HepG2 (cell line): Measurements from ENCODE around the gene KLKB1. TPM values are rescaled to one million over a fixed set of nuclear protein-coding genes. Genes with fewer than 3 reads are reported as not detected.
A peak's percentile ranks its signal among the peaks of the same experiment; 100 is the strongest.

Experiments used
- ARID2 ChIP-seq: sonication (generic); formaldehyde crosslinking; IDR thresholded peaks from 2 replicates; pipeline ENCODE4 v1.8.1; 2022; ENCODE audit warnings: mild to moderate bottlenecking, missing genetic modification reagents, borderline replicate concordance
- EEA1 ChIP-seq: sonication (generic); formaldehyde crosslinking; IDR thresholded peaks from 2 replicates; pipeline ENCODE4 v1.5.1; 2020; ENCODE audit warnings: mild to moderate bottlenecking, missing genetic modification reagents, borderline replicate concordance
- ELF3 ChIP-seq: IDR thresholded peaks from 2 replicates; pipeline ENCODE4 v1.6.1; 2016; ENCODE audit warnings: missing genetic modification reagents, missing compliant biosample characterization
- FOXJ3 ChIP-seq: sonication (generic); formaldehyde crosslinking; IDR thresholded peaks from 2 replicates; pipeline ENCODE4 v1.4.0; 2020; ENCODE audit warnings: missing genetic modification reagents, mild to moderate bottlenecking, borderline replicate concordance
- HNRNPK ChIP-seq: fragments of 200-400 bp; formaldehyde crosslinking; IDR thresholded peaks from 2 replicates; pipeline ENCODE4 v1.6.1; 2018; ENCODE audit warnings: low read length, low read depth, moderate library complexity, mild to moderate bottlenecking; ENCODE audit not compliant: poor library complexity, severe bottlenecking
- KLF13 ChIP-seq: sonication (generic); formaldehyde crosslinking; IDR thresholded peaks from 2 replicates; pipeline ENCODE4 v1.4.0; 2020; ENCODE audit warnings: mild to moderate bottlenecking, missing genetic modification reagents
- NFE2L1 ChIP-seq: sonication (generic); formaldehyde crosslinking; IDR thresholded peaks from 2 replicates; pipeline ENCODE4 v1.4.0; 2020; ENCODE audit warnings: missing genetic modification reagents, mild to moderate bottlenecking, borderline replicate concordance
- NFIC ChIP-seq: IDR thresholded peaks from 2 replicates; pipeline ENCODE4 v1.6.1; 2012; ENCODE audit warnings: mild to moderate bottlenecking, low read length, inconsistent platforms
- POLR2G ChIP-seq: fragments of 200-400 bp; formaldehyde crosslinking; IDR thresholded peaks from 2 replicates; pipeline ENCODE4 v1.6.1; 2018; ENCODE audit warnings: mild to moderate bottlenecking, low read depth, low read length, moderate library complexity
- PRMT3 ChIP-seq: sonication (generic); formaldehyde crosslinking; IDR thresholded peaks from 2 replicates; pipeline ENCODE4 v1.8.1; 2022; ENCODE audit warnings: low read depth, mild to moderate bottlenecking, moderate library complexity, missing genetic modification reagents, borderline replicate concordance
- SPEN ChIP-seq: sonication (generic); formaldehyde crosslinking; IDR thresholded peaks from 2 replicates; pipeline ENCODE4 v1.5.1; 2020; ENCODE audit warnings: low read depth, mild to moderate bottlenecking, missing genetic modification reagents
- STAG1 ChIP-seq: sonication (generic); formaldehyde crosslinking; IDR thresholded peaks from 2 replicates; pipeline ENCODE4 v1.4.0; 2020; ENCODE audit warnings: missing genetic modification reagents
- TEAD2 ChIP-seq: sonication (generic); formaldehyde crosslinking; IDR thresholded peaks from 2 replicates; pipeline ENCODE4 v1.9.0; 2021; ENCODE audit warnings: missing genetic modification reagents
- ZNF652 ChIP-seq: IDR thresholded peaks from 2 replicates; pipeline ENCODE4 v1.6.1; 2016; ENCODE audit warnings: low read depth, borderline replicate concordance
- ZNF7 ChIP-seq: IDR thresholded peaks from 2 replicates; pipeline ENCODE4 v1.6.1; 2016; ENCODE audit warnings: missing biosample characterization, missing genetic modification reagents
- ZSCAN31 ChIP-seq: sonication (generic); formaldehyde crosslinking; IDR thresholded peaks from 2 replicates; pipeline ENCODE4 v1.5.0; 2020; ENCODE audit warnings: low read depth, mild to moderate bottlenecking, missing genetic modification reagents
- polyA plus RNA-seq, 8 experiments: library from polyadenylated mRNA; depleted of rRNA in 3 of 8; stranded (reverse) in 7 of 8; unstranded in 1 of 8; fragments of >200 nt; fragmentation: Illumina TruSeq in 4 of 8; extraction: Trizol in 4 of 8; gene quantifications; 2 replicates each; pipeline versions ENCODE4 v1.2.1 to v1.2.3, GENCODE V29; 2011 to 2016; ENCODE audit warnings: low read depth in 4 of 8, missing spikeins in 1 of 8, mixed read lengths in 1 of 8; ENCODE audit not compliant: insufficient read depth in 1 of 8
- total RNA-seq, 5 experiments: library from RNA; depleted of rRNA; stranded (reverse); fragments of >200 nt; fragmentation: Illumina TruSeq; extraction: Trizol; gene quantifications; 2 replicates each; pipeline ENCODE4 v1.2.3, GENCODE V29; 2016; ENCODE audit warnings: low read depth in 1 of 5
- TF ChIP-seq, protein P1 (sequence below): sonication (generic); formaldehyde crosslinking; IDR thresholded peaks from 2 replicates; pipeline ENCODE4 v1.4.0; 2020; ENCODE audit warnings: mild to moderate bottlenecking, missing genetic modification reagents, borderline replicate concordance
- TF ChIP-seq, protein P2 (sequence below): IDR thresholded peaks from 2 replicates; pipeline ENCODE4 v1.6.1; 2012; ENCODE audit warnings: low read depth, low read length, improper control_type of control experiment
- TF ChIP-seq, protein P3 (sequence below): sonication (generic); formaldehyde crosslinking; IDR thresholded peaks from 2 replicates; pipeline ENCODE4 v1.4.0; 2020; ENCODE audit warnings: missing genetic modification reagents, borderline replicate concordance

KLKB1 gene
- total and polyA plus RNA-seq, 2 of the 13 experiments (the other 11 are each of a cell fraction or from before 2014, with no cell fraction given) = 0.26 to 0.49 TPM

DNA sequence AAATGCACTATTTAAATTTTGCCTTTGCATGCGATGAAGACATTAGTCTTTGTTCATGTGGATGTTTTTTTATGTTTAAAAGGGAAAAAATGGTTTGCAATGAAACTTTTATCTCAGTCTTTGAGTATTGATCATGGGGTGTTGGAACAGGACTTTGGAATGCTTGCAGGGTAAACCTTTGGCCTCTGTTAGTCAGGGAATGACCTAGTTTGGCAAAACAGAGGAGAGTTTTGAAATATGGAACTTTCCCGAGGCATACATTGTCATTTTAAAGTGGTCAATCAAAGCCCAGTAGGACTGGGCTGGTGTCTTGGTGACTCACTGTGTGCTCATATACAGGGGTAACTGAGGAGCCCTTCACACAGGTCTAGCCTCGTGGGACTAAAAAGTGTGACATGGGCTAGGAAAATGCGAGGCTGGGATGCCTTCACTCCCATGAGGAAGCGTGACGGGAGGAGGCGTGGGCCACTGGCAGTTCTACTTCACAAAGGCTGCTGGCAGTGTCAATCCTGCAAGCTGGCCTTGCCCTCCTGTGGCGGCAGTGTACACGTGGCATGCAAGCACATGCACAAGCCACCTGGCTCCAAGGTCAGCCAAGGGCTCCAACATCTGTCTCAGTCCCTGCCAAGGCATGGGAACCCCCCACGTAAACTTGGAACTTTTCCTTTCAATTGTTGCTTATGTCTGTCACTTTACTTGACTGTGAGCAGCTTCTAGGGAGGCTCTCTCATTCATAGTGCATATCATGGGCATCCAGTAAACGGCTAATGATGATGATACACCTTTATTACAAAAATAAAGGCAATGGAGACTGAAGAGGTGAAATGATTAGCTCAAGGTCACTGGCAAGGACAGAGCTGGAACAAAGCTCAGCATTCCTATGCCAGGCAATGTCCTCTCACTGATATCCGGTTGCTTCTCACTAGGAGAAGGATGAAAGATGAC, 33.5 kb downstream of the KLKB1 start (continued):
- TF ChIP-seq, protein P1, sequence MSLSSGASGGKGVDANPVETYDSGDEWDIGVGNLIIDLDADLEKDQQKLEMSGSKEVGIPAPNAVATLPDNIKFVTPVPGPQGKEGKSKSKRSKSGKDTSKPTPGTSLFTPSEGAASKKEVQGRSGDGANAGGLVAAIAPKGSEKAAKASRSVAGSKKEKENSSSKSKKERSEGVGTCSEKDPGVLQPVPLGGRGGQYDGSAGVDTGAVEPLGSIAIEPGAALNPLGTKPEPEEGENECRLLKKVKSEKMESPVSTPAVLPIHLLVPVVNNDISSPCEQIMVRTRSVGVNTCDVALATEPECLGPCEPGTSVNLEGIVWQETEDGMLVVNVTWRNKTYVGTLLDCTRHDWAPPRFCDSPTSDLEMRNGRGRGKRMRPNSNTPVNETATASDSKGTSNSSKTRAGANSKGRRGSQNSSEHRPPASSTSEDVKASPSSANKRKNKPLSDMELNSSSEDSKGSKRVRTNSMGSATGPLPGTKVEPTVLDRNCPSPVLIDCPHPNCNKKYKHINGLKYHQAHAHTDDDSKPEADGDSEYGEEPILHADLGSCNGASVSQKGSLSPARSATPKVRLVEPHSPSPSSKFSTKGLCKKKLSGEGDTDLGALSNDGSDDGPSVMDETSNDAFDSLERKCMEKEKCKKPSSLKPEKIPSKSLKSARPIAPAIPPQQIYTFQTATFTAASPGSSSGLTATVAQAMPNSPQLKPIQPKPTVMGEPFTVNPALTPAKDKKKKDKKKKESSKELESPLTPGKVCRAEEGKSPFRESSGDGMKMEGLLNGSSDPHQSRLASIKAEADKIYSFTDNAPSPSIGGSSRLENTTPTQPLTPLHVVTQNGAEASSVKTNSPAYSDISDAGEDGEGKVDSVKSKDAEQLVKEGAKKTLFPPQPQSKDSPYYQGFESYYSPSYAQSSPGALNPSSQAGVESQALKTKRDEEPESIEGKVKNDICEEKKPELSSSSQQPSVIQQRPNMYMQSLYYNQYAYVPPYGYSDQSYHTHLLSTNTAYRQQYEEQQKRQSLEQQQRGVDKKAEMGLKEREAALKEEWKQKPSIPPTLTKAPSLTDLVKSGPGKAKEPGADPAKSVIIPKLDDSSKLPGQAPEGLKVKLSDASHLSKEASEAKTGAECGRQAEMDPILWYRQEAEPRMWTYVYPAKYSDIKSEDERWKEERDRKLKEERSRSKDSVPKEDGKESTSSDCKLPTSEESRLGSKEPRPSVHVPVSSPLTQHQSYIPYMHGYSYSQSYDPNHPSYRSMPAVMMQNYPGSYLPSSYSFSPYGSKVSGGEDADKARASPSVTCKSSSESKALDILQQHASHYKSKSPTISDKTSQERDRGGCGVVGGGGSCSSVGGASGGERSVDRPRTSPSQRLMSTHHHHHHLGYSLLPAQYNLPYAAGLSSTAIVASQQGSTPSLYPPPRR (CRISPR knock-in tag) = peak; percentile 68; the same call in 1 of the 2 replicates
- TF ChIP-seq ZNF7 (no peak), PRMT3 (CRISPR knock-in tag) (no peak), KLF13 (CRISPR knock-in tag) (peak; percentile 82; the same call in 1 of the 2 replicates), ARID2 (CRISPR knock-in tag) (peak; percentile 95; the same call in 1 of the 2 replicates), ELF3 (CRISPR knock-in tag) (0 out of 2 replicates have a peak, but pooled peaks have one; percentile 49), TEAD2 (CRISPR knock-in tag) (peak; percentile 69; the same call in 1 of the 2 replicates), EEA1 (CRISPR knock-in tag) (peak; percentile 28; the same call in 1 of the 2 replicates), NFE2L1 (CRISPR knock-in tag) (no peak), FOXJ3 (CRISPR knock-in tag) (peak; percentile 71; the same call in 1 of the 2 replicates), ZSCAN31 (0 out of 2 replicates have a peak, but pooled peaks have one; percentile 49), NFIC (peak; percentile 92), ZNF652 (CRISPR knock-in tag) (peak; percentile 7; the same call in 1 of the 2 replicates), POLR2G (0 out of 2 replicates have a peak, but pooled peaks have one; percentile 23), SPEN (CRISPR knock-in tag) (peak; percentile 69; the same call in 1 of the 2 replicates), HNRNPK (no peak), STAG1 (CRISPR knock-in tag) (no peak)
- TF ChIP-seq, protein P2, sequence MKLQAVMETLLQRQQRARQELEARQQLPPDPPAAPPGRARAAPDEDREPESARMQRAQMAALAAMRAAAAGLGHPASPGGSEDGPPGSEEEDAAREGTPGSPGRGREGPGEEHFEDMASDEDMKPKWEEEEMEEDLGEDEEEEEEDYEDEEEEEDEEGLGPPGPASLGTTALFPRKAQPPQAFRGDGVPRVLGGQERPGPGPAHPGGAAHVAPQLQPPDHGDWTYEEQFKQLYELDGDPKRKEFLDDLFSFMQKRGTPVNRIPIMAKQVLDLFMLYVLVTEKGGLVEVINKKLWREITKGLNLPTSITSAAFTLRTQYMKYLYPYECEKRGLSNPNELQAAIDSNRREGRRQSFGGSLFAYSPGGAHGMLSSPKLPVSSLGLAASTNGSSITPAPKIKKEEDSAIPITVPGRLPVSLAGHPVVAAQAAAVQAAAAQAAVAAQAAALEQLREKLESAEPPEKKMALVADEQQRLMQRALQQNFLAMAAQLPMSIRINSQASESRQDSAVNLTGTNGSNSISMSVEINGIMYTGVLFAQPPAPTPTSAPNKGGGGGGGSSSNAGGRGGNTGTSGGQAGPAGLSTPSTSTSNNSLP = peak; percentile 63
- TF ChIP-seq, protein P3, sequence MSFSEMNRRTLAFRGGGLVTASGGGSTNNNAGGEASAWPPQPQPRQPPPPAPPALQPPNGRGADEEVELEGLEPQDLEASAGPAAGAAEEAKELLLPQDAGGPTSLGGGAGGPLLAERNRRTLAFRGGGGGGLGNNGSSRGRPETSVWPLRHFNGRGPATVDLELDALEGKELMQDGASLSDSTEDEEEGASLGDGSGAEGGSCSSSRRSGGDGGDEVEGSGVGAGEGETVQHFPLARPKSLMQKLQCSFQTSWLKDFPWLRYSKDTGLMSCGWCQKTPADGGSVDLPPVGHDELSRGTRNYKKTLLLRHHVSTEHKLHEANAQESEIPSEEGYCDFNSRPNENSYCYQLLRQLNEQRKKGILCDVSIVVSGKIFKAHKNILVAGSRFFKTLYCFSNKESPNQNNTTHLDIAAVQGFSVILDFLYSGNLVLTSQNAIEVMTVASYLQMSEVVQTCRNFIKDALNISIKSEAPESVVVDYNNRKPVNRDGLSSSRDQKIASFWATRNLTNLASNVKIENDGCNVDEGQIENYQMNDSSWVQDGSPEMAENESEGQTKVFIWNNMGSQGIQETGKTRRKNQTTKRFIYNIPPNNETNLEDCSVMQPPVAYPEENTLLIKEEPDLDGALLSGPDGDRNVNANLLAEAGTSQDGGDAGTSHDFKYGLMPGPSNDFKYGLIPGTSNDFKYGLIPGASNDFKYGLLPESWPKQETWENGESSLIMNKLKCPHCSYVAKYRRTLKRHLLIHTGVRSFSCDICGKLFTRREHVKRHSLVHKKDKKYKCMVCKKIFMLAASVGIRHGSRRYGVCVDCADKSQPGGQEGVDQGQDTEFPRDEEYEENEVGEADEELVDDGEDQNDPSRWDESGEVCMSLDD = no peak
